SIG-M5 treated with dmso at 0.1 percent for 504 hours (cell line): Measurements from ENCODE around the gene CFAP90.
A peak's percentile ranks its signal among the peaks of the same experiment; 100 is the strongest.

Source experiments
- DNase-seq: peaks from one replicate; lab custom pipeline; 2025; ENCODE audit not compliant: unreplicated experiment; lab: John Stamatoyannopoulos, UW

The CFAP90 gene, protein sequence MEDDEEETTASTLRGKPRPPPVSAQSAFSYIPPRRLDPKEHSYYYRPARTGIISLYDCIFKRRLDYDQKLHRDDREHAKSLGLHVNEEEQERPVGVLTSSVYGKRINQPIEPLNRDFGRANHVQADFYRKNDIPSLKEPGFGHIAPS

DNA sequence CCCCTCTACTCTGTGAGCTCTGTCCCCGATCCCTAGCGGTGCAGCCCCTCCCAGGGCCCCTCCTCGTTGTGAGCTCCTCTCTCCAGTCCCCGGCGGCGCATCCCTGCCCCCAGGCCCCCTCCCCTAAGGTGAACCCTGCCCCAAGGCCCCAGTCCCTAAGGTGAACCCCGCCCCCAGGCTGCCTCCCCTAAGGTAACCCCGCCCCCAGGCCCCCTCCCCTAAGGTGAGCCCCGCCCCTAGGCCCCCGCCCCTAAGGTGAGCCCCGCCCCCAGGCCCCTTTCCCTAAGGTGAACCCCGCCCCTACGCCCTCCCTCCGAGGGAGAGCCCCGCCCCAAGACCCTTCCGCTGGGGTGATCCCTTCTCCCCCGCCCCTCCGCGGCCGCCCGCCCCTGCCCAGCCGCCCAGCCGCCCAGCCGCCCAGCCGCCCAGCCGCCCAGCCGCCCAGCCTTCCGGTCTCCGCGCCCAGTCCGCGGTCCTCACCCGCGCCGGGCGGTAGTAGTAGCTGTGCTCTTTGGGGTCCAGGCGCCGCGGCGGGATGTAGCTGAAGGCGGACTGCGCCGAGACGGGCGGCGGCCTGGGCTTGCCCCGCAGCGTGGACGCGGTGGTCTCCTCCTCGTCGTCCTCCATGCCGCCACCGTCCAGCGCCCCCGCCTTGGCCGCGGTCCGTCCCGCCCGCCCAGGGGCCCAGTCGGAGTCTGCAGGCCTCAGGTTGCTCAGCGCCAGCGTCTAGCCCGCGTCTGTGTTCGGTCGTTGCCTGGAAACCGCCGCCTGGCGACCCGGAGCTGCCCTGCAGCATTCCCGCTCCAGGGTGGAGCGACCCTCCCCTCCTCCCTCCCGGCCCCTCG, at the start of gene CFAP90:
Gene CFAP90, minus strand, starts transcription at position 739 of the 845 bp plus-strand sequence. Its CDS starts 112 bp downstream, at position 627.
- DNase-seq: no peak

- DNase-seq: peak; percentile 41
Measured at GRCh38 chr5:7897014-7897600, 46.2 kb upstream of the CFAP90 start.

GRCh38 chr5:7894860-7895259, 43.9 kb upstream of the CFAP90 start:
- no peak for DNase-seq

DNA sequence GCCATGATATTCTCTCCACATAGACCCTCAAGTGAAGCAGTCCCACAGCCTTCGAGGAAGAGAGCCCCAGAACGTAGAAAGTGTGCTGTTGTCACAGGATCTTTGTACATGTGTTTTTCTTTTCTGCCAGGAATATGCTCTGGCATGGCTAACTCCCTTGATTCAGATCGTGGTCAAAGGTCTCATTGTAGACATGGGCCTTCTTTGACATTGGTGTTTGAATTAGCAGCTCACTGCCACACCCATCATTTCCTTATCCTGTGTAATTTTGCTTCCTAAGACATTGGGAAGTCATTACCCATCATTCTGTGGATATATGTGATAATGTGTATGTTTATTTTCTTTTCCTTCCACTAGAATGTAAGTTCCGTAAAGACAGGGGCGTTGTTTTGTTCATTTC, 43.5 kb upstream of the CFAP90 start:
- DNase-seq: no peak

DNA sequence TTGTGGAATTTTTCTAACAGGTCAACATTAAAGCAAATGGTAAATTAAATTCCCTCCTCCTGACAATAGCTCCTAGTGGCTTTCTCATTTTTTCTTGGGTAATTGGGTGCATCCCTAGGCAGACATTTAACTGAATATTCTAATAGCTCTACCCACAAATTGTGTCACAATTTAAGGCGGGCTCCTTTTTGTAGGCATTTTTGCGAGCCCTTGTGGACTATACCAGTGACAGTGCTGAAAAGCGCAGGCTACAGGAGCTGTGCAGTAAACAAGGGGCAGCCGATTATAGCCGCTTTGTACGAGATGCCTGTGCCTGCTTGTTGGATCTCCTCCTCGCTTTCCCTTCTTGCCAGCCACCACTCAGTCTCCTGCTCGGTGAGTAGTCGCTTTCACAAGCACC, 38.0 kb upstream of the CFAP90 start:
- DNase-seq: no peak

DNA sequence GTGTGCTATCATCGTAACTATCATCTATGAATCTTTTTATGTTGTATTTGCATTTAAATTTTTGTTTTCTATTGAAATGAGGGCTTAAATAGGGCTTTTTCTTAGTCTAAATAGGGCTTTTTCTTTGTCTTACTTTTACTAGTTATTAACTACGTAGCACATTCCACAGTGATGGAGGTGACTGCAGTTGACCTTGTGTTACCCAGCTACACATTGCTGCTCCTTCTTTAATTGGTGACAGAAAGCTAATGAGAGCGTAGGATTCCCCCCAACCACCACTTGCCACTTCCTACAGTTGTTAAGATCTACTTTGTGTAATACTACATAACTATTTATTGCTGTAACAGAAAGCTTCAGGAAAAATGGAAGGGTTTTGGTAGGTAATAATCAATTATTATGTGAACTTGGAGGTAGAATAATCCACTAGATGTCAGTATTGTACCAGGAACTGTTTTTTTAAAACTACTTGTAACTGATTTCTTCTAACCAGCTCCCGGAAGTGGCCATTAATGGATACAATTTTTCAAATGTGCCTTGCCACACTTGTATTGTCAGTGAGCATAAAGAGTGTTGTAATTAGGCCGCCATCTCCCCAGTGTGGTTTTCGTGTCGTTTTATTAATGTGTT, 36.0 kb upstream of the CFAP90 start:
- DNase-seq: peak; percentile 34

DNA sequence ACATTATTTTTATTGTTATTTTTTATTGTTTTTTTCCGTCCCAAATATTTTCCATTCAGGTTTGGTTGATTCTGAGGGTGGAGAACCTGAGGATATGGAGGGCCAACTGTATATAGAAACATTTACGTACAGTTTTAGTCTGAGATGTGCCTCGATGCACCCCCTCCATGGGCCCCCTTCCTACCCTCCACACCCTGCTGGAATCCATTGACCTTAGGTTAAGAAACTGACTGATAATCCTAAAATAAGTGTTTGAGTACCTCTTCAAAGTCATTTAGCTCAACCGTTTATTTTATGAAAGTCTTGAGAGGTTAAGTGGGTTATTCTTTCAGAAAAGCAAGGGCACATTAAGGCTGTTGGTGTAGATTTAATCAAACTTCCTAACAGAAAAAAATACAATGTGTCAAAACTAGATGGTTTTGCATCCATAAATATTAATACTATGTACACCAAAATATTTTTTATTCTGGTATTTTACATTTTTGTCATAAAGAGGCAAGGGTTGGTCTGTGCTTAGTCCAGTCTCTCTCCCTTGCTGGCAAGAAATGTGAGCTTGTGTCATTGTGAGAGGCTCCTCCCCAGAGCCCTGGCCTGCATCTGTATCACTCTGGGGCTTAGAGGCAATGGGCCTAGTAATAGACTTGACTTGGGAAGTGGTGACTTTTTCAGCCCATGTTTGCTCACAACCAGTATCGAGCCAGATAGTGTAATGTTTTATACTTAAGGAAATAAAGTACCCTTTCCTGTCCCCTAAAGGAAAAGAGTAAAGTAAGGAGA, 33.7 kb upstream of the CFAP90 start:
- no peak for DNase-seq

- no peak for DNase-seq
Measured at GRCh38 chr5:7882926-7883325, 32.0 kb upstream of the CFAP90 start.

- no peak for DNase-seq
Measured at GRCh38 chr5:7881816-7882215, 30.9 kb upstream of the CFAP90 start.

DNA sequence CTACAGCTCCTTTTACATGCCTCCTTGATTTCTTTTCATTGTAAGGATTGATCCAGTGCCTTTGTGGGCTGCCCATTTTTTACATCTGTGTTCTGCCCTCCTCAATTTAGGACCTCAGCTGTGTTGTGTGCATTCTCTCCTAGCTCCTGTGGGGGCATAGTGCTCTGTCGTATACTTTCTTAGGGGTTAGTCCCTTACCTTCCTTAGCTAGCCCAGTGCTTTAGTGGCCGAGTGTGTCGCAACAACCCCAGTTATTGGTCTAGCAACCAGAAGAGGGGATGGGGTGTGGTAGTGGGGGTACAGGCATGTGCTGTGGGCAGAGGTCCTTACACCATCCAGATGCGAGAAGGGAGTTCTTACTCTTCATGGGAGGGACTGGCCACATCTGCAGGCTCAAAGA, 30.2 kb upstream of the CFAP90 start:
- DNase-seq: peak; percentile 69

- DNase-seq: peak; percentile 98
Measured at GRCh38 chr5:7878381-7878873, 27.5 kb upstream of the CFAP90 start.

GRCh38 chr5:7877851-7878250, 26.9 kb upstream of the CFAP90 start:
- no peak for DNase-seq

GRCh38 chr5:7876867-7877266, 25.9 kb upstream of the CFAP90 start:
- peak; percentile 35 for DNase-seq

DNA sequence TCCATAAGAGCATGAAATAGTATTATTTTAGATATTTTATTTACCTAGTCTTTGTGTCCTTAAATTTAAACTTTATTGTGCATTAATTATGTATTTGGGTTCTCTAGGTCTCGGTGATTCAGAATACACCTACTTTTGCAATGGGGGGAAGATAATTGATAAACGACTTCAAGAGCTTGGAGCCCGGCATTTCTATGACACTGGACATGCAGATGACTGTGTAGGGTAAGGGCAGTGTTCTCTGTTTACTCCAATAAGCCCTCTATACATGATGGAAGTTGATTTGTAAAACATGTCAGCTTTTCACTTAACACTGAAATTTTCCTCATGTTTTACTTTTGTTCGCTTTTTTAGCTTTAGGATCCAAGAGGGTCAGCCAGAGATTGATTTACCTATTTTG, 24.2 kb upstream of the CFAP90 start:
- DNase-seq: no peak

DNA sequence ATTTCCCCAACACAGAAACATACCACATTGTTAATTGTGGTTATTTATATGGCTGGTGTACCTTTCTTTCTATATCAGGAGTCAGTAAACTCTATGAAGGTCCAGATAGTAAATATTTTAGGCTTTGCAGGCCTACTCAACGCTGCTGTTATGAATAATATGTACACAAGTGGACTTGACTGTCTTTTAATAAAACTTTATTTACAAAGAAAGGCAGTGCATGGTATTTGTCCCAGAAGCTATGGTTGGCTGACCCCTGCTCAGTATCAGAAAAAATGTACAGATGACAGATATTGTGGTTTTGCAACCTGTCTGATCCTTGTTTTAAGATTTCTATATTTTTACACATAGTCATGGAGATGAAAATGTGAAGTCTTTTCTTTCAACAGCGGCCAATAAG, 23.7 kb upstream of the CFAP90 start:
- no peak for DNase-seq

- DNase-seq: no peak
Measured at GRCh38 chr5:7873216-7873615, 22.3 kb upstream of the CFAP90 start.

DNA sequence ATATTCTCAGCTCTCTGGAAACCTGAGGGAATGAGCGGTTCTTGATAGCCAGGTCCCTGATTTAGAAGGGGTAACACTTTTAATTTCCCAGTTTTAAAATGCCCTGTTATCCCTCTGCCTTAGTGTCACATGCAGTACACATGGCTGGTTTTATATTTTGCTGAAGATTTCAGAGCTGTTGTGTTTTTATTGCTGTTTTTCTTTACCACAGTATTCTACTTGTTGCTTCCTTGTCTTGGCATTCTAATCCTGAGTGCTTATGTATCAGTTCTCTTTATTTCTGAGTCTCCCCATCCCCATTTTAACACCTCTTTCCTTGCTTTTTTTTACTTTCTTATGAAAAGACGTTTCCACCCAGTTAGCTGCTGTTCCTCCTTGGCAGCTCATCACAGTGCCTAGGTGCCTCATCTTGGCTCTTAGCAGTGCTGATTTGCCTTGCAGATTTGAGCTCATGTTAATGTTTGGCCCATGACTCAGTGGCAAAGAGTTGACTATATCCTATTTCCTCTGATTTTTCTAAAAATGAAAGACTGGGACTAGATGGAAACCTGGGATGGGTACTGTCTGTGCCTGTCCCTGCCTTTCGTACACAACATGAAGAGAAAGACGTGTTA, 21.7 kb upstream of the CFAP90 start:
- no peak for DNase-seq

DNA sequence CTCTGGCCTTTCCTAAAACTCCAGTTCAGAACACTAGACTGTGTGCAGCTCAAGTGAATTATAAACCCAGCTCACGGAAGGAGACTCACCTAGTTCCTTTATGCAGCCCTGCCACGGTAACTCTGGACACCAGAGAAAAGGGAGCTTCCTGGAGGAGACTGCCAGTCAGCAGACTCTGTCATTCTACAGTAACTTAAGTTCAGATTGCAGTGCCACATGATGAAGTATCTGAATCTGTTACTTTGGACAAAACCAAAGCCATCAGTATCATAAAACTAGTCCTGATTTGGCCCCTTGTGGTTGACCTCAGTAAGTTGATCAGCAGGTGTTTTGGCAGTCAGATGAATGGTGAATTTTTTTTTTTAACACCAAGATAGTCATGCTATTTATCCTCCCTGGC, 20.7 kb upstream of the CFAP90 start:
- DNase-seq: no peak

DNA sequence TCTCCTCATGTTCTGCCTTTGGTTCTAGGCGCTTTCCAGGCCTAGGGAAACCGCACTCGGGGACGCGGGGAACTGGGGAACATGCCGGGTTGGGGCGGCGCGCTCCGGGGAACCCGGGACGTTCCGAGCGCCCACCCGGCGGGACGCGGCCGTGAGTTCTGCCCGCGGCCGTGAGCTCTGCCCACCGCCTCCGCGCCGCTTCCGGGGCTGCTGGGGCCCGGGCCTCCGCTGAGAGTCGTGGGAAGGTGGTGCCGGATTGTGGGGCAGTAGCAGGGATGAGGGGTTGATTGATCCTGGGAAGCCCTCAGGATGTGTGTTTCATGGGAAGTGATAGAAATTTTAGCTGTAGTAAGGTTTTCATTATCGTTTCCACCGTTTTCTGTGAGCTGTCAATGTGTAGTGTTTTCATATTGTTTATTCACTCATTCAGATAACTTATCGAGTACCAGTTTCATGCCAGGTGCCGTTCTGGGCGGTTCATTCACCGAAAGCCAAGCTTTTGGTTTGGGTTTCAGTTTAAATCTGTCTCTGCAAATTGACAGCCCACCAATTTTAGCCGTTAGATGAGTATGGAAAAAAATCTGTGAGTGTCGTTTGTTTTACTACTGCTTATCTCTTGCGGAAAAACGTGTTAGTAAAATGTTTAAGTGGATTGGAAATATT, 18.7 kb upstream of the CFAP90 start:
- DNase-seq: no peak
